Natural killer cell treated with Interleukin-12 subunit alpha and Interleukin-12 subunit beta and Interleukin-15 and Interleukin-18, amount 100 ng/mL, for 72 hours (primary cell): ENCODE measurements around the gene TSPEAR. TPM values are rescaled to one million over a fixed set of nuclear protein-coding genes. Genes with fewer than 3 reads are reported as not detected.

Experiments used
- ATAC-seq, 2 donors: fragments of 150-1000 bp; cut with Tn5 transposase in 1 of 2; sonication (Bioruptor Pico), chemical (Tn5 transposase) in 1 of 2; 2 replicates each; pipeline ENCODE4 v1.10.0; 2021
- DNase-seq: peaks from one replicate; pipeline ENCODE4 v3.0.0; 2022; ENCODE audit warnings: low spot score
- H3K27ac Mint-ChIP-seq, 2 donors: 1 replicate in 1 of 2; 2 replicates in 1 of 2; pipeline ENCODE4 v1.8.0; 2022; ENCODE audit warnings: mixed read lengths in 2 of 2, mild to moderate bottlenecking in 1 of 2, moderate library complexity in 1 of 2
- H3K27me3 Mint-ChIP-seq, 2 donors: 1 replicate in 1 of 2; 2 replicates in 1 of 2; pipeline ENCODE4 v1.8.0; 2022; ENCODE audit warnings: mixed read lengths in 2 of 2
- H3K36me3 Mint-ChIP-seq: one replicate; pipeline ENCODE4 v1.8.0; 2022; ENCODE audit warnings: mixed read lengths
- H3K4me1 Mint-ChIP-seq, 2 donors: 1 replicate in 1 of 2; 2 replicates in 1 of 2; pipeline ENCODE4 v1.8.0; 2022; ENCODE audit warnings: low read depth in 2 of 2, mixed read lengths in 2 of 2, mild to moderate bottlenecking in 1 of 2
- H3K4me3 Mint-ChIP-seq: one replicate; pipeline ENCODE4 v1.8.0; 2022; ENCODE audit warnings: mixed read lengths
- H3K9me3 Mint-ChIP-seq: 2 replicates; pipeline ENCODE4 v1.8.0; 2022; ENCODE audit warnings: mixed read lengths
- total RNA-seq, 2 donors: library from RNA; stranded (reverse); gene quantifications; one replicate each; pipeline ENCODE4 v1.2.3, GENCODE V29; 2022

The TSPEAR gene
- total RNA-seq, 2 donors from 2014 or later: not detected

GRCh38 chr21:44750675-44751025 lies 39.3 kb upstream of the TSPEAR start:
- H3K27ac Mint-ChIP-seq: no peak overlapping the region
- H3K27me3 Mint-ChIP-seq: peaks cover 7% of the 10 kb centered on the region in 2 donors
- H3K4me1 Mint-ChIP-seq: peaks cover 0 to 4% of the 10 kb centered on the region in 2 donors
- H3K36me3 Mint-ChIP-seq: no peaks in the 10 kb centered on the region
- H3K4me3 Mint-ChIP-seq: no peak overlapping the region
- H3K9me3 Mint-ChIP-seq: no peaks in the 10 kb centered on the region
- ATAC-seq (no peak), DNase-seq (no peak)

DNA sequence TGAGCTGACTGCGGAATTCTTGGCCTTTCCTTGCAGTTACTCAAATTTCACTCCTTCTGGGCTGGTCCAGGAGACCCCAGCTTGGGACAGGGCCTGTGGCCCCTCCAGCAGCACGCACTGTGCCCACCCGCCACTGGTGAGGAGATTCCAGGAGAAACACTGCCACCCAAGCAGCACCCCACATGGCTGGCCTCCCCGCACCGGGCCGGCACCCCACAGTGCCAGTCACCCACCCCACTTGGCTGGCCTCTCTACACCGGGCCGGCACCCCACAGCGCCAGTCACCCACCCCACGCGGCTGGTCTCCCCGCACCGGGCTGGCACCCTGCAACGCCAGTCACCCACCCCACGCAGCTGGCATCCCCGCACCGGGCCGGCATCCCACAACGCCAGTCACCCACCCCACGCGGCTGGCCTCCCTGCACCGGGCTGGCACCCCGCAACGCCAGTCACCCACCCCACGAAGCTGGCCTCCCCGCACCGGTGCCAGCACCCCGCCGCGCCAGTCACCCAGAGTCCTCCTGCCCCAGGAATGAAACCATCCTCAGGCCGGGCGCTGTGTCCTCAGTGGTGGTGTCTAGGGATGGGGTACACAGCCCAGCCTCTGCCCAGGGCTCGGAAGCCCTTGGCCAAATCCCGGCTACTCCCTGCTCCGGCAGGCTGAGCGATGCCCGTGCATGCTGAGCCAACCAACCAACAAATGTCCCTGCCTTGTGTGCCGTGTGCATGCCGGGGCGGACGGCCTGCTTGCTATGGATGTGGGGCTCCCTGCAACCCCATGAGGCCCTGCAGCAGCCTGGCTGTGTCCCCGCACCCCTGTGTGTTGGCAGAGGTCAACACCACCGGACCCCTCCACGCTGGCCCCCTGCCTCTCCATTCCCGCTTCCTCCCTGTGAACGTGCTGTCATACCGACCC lies 38.6 kb upstream of the TSPEAR start:
- peaks cover 0 to 4% of the 10 kb centered on the region in 2 donors for H3K4me1 Mint-ChIP-seq
- DNase-seq (peak; percentile 50), ATAC-seq (peak; percentile 35 to 51)
- H3K9me3 Mint-ChIP-seq: no peaks in the 10 kb centered on the region
- H3K27ac Mint-ChIP-seq: no peak overlapping the region
- no peaks in the 10 kb centered on the region for H3K36me3 Mint-ChIP-seq
- peaks cover 7% of the 10 kb centered on the region in 2 donors for H3K27me3 Mint-ChIP-seq
- no peak overlapping the region for H3K4me3 Mint-ChIP-seq

- ATAC-seq (no peak), DNase-seq (peak; percentile 40)
- Mint-ChIP-seq H3K4me1 (peaks cover 0 to 4% of the 10 kb centered on the region in 2 donors), H3K27ac (no peak overlapping the region), H3K9me3 (no peaks in the 10 kb centered on the region), H3K27me3 (peaks cover 7% of the 10 kb centered on the region in 2 donors), H3K36me3 (no peaks in the 10 kb centered on the region), H3K4me3 (no peak overlapping the region)
Observed at GRCh38 chr21:44749116-44749758, 37.9 kb upstream of the TSPEAR start.

- ATAC-seq (no peak), DNase-seq (peak; percentile 34)
- no peak overlapping the region for H3K27ac Mint-ChIP-seq
- H3K27me3 Mint-ChIP-seq: peaks cover 7% of the 10 kb centered on the region in 2 donors
- H3K4me3 Mint-ChIP-seq: no peak overlapping the region
- peaks cover 0 to 4% of the 10 kb centered on the region in 2 donors for H3K4me1 Mint-ChIP-seq
- no peaks in the 10 kb centered on the region for H3K9me3 Mint-ChIP-seq
- H3K36me3 Mint-ChIP-seq: no peaks in the 10 kb centered on the region
Observed at GRCh38 chr21:44748621-44749020, 37.2 kb upstream of the TSPEAR start.

DNA sequence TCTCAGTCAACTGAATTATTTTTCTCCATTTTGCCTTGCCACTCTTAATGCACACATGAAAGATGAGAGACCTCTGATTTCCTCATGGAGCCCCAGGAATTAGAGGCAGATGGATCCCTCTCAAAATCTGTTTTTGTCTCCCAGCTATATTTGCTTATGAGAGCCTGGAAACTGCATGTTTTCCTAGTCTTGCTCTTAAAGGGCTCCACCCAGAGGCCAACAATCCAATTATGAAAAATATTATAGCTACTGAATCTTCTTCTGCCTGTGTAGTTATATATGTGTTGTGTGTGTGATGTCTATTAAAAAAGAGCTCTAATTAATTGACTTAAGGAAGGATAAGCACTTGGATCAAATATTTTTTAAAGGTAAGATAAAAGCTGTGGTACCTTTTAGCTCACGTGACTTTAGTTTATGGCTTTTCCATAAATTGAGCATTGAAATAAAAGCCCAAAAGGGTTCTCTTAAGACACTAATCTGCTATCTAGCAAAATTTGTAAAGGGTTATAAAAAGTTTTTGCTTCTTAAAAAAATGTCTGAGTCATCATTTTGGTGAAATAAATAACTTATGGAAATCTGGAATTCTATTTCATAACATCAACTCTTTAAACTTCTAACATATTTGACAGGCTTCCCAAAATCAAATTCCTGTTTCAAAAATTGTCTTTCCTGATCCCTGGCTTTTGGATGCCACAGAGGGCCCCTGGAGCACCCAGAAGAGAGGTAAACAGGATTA lies 31.2 kb upstream of the TSPEAR start:
- no peak for ATAC-seq
- H3K36me3 Mint-ChIP-seq: no peaks in the 10 kb centered on the region
- H3K9me3 Mint-ChIP-seq: no peaks in the 10 kb centered on the region
- H3K27me3 Mint-ChIP-seq: no peaks in the 10 kb centered on the region
- H3K27ac Mint-ChIP-seq: no peak overlapping the region
- no peaks in the 10 kb centered on the region for H3K4me1 Mint-ChIP-seq
- no peak overlapping the region for H3K4me3 Mint-ChIP-seq
- peak; percentile 15 for DNase-seq

GRCh38 chr21:44741921-44742320 lies 30.5 kb upstream of the TSPEAR start:
- no peaks in the 10 kb centered on the region for H3K4me1 Mint-ChIP-seq
- no peak for DNase-seq
- no peaks in the 10 kb centered on the region for H3K9me3 Mint-ChIP-seq
- no peak overlapping the region for H3K4me3 Mint-ChIP-seq
- no peaks in the 10 kb centered on the region for H3K36me3 Mint-ChIP-seq
- no peak overlapping the region for H3K27ac Mint-ChIP-seq
- no peak for ATAC-seq
- H3K27me3 Mint-ChIP-seq: peaks cover 0 to 4% of the 10 kb centered on the region in 2 donors

DNA sequence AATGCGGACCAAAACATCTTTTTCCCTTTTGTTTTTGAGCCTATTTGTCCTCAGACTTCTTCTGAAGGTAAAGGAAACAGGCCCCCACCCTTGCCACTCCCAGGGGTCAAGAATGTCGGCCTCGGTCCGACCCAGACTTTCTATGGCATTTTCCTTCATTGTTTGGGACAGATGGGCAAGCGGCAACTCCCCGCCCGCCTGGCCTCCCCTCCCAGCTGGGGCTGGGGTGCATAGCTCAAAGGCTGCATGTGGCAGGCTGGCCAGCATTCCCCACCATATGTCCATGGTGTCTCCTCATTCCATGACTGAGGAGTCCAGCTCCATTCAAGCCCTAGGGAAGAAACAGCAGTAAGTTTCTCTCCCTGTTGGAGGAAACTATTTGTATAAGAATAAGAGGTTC lies 29.4 kb upstream of the TSPEAR start:
- ATAC-seq: no peak
- no peak overlapping the region for H3K4me3 Mint-ChIP-seq
- no peak for DNase-seq
- no peaks in the 10 kb centered on the region for H3K36me3 Mint-ChIP-seq
- H3K4me1 Mint-ChIP-seq: no peaks in the 10 kb centered on the region
- H3K27me3 Mint-ChIP-seq: peaks cover 0 to 4% of the 10 kb centered on the region in 2 donors
- no peak overlapping the region for H3K27ac Mint-ChIP-seq
- H3K9me3 Mint-ChIP-seq: no peaks in the 10 kb centered on the region

- Mint-ChIP-seq H3K9me3 (no peaks in the 10 kb centered on the region), H3K4me3 (no peak overlapping the region), H3K4me1 (no peaks in the 10 kb centered on the region), H3K27me3 (peaks cover 0 to 4% of the 10 kb centered on the region in 2 donors), H3K27ac (no peak overlapping the region), H3K36me3 (no peaks in the 10 kb centered on the region)
- no peak for ATAC-seq
- no peak for DNase-seq
Observed at GRCh38 chr21:44739316-44739715, 27.9 kb upstream of the TSPEAR start.

DNA sequence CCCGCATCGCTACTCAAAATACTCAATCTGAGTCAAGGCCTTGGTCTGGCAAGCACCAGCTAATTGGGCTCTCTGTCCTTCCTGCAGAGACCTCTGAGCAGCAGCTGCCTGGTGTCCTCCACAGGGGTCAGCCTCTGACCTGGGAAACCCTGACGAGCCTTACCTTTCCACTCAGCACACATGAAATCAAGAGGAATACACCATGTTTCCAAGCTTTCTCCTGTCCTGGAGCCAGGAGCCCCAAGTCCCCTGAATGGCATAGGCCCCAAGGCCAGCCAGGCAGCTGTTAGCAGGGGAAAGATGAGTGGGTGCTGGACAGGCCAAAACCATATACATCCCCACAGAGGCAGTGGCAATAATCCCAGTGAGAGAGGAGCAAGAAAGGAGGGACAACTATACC lies 27.2 kb upstream of the TSPEAR start:
- Mint-ChIP-seq H3K4me3 (no peak overlapping the region), H3K36me3 (no peaks in the 10 kb centered on the region), H3K27me3 (peaks cover 0 to 4% of the 10 kb centered on the region in 2 donors), H3K27ac (no peak overlapping the region), H3K4me1 (no peaks in the 10 kb centered on the region), H3K9me3 (no peaks in the 10 kb centered on the region)
- peak; percentile 26 for DNase-seq
- no peak for ATAC-seq

DNA sequence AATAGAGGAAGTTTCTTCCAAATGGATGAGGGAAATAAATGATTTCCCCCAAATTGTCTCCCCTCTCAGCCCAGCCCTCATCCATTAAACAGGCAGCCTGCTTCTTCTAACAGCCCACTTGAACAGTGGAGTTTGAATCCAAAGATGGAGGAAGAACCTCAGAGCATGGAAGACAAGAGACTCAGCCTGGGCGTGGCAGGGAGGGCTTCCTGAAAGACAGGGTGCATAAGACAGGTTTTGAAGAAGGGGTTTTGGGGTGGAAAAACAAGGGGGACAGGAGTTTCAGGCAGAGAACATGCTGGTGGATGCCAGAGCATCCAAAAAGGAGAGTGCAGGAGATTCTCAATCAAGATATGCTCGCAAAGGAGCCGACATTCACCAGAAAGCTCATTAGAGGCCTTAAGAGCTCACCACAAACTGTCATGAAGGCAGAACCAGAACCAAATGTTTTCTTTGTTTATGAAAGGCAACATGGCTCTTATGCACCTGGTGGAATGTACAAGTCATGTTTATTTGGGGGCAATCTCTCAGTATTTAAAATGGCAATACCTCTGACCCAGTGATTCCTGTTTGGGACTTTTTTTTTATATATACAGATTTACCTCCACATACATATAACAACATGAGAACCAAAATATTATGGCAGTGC lies 26.5 kb upstream of the TSPEAR start:
- H3K9me3 Mint-ChIP-seq: no peaks in the 10 kb centered on the region
- no peak for ATAC-seq
- no peaks in the 10 kb centered on the region for H3K36me3 Mint-ChIP-seq

GRCh38 chr21:44736291-44737004 lies 25.1 kb upstream of the TSPEAR start:
- ATAC-seq: no peak

More for the DNA sequence above, 26.5 kb upstream of the TSPEAR start:
- Mint-ChIP-seq H3K4me1 (no peaks in the 10 kb centered on the region), H3K27ac (no peak overlapping the region), H3K4me3 (no peak overlapping the region), H3K27me3 (peaks cover 0 to 4% of the 10 kb centered on the region in 2 donors)
- DNase-seq: no peak

DNA sequence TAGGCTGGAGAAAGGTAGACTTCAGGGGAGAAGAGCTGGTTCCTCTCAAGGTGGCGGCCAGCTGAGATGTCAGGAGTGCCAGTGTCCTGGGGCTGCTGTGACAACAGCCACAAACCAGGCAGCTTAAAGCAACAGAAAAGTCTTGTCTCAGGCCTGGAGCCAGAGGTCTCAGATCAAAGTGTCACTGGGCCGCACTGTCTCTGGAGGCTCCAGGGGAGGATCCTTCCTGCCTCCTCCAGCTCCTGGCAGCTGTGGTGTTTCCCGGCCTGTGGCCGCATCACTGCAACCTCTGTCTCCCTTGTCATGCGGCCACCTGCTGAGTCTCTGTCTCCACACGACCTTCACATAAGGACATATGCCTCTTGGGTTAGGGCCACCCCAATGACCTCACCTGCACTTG lies 24.4 kb upstream of the TSPEAR start:
- Mint-ChIP-seq H3K4me3 (no peak overlapping the region), H3K27ac (no peak overlapping the region), H3K36me3 (no peaks in the 10 kb centered on the region), H3K4me1 (no peaks in the 10 kb centered on the region), H3K27me3 (peaks cover 6 to 11% of the 10 kb centered on the region in 2 donors), H3K9me3 (no peaks in the 10 kb centered on the region)
- ATAC-seq (no peak), DNase-seq (no peak)

More at GRCh38 chr21:44736291-44737004, 25.1 kb upstream of the TSPEAR start:
- Mint-ChIP-seq H3K27me3 (peaks cover 0 to 6% of the 10 kb centered on the region in 2 donors), H3K9me3 (no peaks in the 10 kb centered on the region), H3K27ac (no peak overlapping the region), H3K4me3 (no peak overlapping the region), H3K4me1 (no peaks in the 10 kb centered on the region), H3K36me3 (no peaks in the 10 kb centered on the region)
- no peak for DNase-seq

- no peak overlapping the region for H3K4me3 Mint-ChIP-seq
- H3K27me3 Mint-ChIP-seq: peaks cover 6 to 11% of the 10 kb centered on the region in 2 donors
- DNase-seq (no peak), ATAC-seq (no peak)
- H3K4me1 Mint-ChIP-seq: no peaks in the 10 kb centered on the region
- H3K9me3 Mint-ChIP-seq: no peaks in the 10 kb centered on the region
- H3K36me3 Mint-ChIP-seq: no peaks in the 10 kb centered on the region
- H3K27ac Mint-ChIP-seq: no peak overlapping the region
Observed at GRCh38 chr21:44734841-44735240, 23.5 kb upstream of the TSPEAR start.
